Breast epithelium (tissue), 3 donors: ENCODE data around the gene KCTD1.

Experiments used
- POLR2A ChIP-seq: fragments of 450-650 bp; IDR thresholded peaks from one replicate; pipeline ENCODE4 v1.6.1; 2016; ENCODE audit warnings: antibody characterized with exemption, mild to moderate bottlenecking, moderate library complexity
- TF ChIP-seq, protein P1 (sequence below), 3 donors: fragments of 450-650 bp; IDR thresholded peaks; one replicate each; pipeline ENCODE4 v1.5.1; 2016 to 2017; ENCODE audit warnings: antibody characterized with exemption in 3 of 3, mild to moderate bottlenecking in 3 of 3, moderate library complexity in 3 of 3

DNA sequence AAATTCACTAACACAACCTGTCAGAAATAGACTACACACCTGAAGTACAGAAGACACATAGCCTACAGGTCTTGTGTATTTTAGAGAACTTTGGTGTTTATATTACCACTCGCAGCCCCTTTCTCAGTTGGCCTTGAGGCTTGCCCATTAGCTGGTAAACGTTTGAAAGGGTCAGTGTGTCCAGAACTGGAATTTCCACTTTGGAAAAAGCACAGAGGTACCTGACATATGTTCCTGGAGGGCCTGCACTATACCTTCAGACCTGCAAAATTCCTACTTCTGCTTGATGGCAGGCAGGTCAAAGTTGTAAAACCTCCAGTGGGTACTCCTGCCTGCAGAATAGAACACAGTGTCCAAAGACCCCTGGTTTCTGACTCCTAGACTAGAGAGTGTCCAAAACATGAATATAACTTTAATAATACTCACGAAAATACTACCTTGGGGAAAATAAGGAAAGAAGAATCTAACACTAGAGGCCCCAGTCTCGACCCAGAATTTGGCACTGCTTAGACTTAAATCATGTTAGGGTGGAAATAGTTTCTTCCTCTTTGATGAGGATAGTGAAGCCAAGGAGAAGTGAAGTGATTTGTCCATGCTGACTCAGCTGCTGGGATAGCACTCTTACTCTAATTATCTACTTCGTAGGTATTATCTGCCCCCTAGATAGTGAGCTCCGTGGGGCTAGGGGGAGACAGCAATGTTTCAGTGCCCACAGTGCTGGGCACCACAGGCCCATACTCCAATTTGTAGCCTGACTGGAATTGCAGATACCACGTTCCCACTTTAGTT is 2.8 kb downstream of the KCTD1 start:
- TF ChIP-seq POLR2A, result no peak
- TF ChIP-seq, protein P1, sequence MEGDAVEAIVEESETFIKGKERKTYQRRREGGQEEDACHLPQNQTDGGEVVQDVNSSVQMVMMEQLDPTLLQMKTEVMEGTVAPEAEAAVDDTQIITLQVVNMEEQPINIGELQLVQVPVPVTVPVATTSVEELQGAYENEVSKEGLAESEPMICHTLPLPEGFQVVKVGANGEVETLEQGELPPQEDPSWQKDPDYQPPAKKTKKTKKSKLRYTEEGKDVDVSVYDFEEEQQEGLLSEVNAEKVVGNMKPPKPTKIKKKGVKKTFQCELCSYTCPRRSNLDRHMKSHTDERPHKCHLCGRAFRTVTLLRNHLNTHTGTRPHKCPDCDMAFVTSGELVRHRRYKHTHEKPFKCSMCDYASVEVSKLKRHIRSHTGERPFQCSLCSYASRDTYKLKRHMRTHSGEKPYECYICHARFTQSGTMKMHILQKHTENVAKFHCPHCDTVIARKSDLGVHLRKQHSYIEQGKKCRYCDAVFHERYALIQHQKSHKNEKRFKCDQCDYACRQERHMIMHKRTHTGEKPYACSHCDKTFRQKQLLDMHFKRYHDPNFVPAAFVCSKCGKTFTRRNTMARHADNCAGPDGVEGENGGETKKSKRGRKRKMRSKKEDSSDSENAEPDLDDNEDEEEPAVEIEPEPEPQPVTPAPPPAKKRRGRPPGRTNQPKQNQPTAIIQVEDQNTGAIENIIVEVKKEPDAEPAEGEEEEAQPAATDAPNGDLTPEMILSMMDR (IDR thresholded peaks at IDR 0.05), result no peak
